HG02588 (cell line): ENCODE measurements around the gene MAN1B1.
"Not testable (repeated sequence)": the region's sequence is repeated elsewhere in the genome, so short reads cannot be mapped to it uniquely, and the experiment has no call there.

Experiments
- ATAC-seq: cut with Tn5 transposase; IDR thresholded peaks from one replicate; pipeline ENCODE4 v1.9.1; 2021; ENCODE audit warnings: mild to moderate bottlenecking, moderate library complexity; ENCODE audit not compliant: unreplicated experiment

MAN1B1 gene

DNA sequence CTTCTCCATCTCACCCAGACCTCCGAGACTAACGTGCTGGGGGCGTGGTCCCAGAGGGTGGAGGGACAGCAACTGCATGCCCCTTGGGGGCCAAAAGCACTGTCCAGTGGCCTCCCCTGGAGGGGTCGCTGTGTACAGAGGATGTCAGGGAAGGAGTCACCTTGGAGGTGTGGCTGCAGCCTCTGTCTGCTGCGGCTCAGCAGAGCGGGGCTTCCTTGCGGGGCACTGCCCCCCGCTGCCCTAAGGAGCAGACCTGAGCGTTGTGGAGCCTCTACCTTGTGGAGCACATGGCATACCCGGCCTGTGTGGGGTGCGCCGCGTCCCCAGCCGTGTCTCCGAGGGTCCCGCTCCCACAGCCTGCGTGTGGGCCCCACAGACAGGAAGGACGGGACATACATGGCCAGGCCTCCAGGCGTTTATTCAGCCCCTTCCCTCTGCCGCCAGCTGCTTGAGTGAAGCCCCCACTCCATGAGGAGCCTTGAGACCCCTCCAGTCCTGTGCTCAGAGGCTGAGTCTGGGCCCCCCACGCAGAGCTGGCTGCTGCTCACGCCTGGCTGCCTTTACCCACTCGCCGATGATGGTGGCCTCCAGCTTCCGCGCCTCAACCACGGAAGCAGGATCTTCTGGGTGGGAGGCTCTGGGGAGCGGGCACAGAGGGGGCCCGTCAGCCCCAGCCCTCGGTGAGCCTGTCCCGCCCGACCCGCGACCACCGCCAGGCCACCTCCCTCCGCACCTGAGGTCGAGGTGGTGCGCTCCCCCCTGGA lies 23.5 kb downstream of the MAN1B1 start:
- ATAC-seq, result no peak

DNA sequence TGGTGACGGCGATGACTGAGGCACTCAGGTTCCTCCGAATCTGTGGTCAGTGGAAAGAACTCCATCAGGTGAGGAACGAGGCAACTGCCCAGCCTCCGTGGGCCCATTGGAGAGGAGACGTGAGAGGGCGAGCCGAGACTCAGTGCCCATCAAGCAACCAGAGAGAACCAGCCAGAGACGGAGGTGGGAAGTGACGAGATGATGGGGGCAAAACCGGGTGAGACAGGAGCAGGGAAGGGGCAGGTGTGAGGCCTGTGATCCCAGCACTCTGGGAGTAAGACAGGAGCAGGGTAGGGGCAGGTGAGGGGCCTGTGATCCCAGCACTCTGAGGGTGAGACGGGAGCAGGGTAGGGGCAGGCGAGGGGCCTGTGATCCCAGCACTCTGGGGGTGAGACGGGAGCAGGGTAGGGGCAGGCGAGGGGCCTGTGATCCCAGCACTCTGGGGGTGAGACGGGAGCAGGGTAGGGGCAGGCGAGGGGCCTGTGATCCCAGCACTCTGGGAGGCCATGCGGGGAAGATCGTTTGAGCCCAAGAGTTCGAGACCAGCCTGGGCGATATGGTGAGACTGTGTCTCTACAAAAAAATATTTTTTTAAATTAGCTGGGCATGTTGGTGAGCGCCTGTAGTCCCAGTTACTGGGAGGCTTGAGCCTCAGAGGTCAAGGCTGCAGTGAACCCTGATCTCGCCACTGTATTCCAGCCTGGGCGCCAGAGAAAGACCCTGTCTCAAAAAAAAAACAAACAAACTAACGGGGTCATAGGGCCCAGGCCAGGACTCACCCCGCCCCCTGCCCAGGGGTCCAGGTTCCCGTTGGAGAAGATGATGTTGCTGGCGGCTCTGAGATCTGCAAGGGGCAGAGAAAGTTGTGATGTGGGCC lies 24.4 kb downstream of the MAN1B1 start:
- ATAC-seq, result no peak

DNA sequence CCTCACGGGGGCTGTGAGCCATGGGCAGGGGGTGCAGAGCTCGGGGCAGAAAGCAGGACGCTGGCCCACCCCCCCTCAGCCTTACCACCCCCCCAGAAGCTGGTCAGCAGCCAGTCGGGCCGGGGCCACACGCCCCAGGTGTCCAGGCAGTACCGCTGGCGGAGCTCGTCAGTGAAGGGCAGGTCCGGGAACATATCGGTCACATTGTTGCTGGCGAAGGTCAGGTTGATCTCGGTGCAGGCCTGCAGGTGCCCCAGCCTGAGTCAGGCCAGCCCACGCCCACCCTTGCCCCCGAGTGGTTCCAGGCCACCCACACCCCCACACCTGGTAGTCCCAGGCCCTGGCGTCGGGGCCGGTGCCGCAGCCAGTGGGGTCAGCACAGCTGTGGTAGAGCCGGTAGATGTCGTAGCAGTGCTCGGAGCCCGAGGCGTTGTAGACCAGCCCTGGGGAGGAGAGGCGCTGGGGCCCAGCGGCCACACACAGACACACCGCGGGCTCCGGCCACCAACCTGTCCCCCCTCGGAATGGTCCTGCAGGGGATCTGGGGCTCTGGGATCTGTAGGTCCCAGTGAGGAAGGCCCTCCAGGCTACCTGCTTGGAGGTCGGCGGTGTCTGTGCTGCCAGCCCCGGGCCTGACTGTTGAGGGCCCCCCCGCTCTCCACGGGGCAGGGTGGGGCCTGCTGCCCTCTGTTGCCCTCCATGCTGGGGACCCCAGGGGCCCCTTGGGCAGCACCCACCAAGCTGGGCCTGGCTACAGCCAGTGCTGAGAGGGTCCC lies 25.2 kb downstream of the MAN1B1 start:
- no peak for ATAC-seq

DNA sequence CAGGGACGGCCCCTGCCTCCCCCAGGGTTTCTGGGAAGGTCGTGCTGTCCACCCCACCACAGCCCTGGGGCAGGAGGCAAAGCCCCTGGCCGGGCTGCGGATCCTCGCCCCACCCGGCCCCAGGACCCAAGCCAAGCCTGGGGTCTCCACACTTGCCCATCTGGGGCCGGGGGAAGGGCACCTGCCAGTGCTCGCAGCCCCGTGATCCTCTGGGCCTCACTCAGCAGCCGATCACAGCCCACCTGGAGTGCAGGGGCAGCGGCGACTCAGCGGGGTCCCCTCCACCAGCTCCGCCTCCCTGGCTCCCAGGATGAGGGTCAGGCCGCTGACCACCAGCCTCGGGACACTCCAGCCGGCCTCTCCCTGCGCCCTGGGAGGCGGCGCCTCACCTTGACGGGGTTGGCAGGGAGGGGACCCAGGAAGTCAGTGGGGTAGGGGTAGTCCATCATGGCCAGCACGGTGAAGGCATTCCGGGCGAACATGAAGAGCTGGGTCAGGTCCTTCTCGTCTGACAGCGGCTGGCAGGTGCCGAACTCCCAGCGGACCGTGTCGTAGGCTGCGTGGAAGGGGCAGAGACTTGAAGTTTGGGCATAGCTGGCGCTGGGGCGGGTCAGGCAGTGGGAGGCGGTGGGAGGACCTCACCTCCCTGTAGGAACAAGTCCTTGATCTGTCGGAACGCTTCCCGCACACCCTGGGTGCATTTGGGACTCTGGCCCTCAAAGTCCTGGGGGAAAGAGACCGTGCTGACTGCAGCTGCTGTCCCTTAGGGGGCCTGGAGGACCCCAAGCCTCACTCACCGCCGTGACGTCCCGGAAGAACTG lies 26.0 kb downstream of the MAN1B1 start:
- ATAC-seq, result no peak

DNA sequence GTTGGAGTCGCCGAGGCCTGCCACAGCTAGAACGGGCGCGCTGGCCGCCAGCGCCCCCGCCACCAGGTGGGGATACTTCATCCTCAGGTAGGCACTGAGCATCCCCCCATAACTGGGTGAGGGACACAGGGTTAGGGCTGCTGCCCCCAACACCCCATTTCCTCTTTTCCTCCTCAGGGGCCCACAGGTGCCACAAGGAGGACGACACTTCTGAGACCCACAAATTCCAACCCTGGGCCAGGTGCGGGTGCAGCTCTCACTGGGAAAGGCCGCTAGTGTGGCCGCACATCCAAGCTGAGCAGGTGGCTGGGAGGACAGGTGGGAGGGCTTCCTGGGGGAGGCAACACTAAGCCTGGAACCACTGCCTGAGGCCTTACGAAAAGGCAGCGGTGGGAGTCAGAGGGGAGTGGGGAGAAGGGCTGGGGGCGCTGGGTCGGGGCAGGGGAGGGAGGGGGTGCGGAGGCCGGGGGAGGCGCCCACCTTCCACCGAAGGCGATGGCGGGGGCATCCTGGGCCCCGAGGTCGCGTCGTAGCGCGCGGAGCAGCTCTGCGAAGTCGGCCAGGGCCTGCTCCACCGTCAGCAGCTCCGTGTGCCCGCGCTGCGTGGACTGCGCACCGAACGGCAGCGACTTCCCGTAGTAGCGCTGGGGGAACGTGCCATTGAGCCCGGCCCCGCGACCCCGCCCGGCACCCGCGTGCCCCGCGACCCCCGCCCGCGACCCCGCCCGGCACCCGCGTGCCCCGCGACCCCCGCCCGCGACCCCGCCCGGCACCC lies 26.8 kb downstream of the MAN1B1 start:
- ATAC-seq, result no peak

DNA sequence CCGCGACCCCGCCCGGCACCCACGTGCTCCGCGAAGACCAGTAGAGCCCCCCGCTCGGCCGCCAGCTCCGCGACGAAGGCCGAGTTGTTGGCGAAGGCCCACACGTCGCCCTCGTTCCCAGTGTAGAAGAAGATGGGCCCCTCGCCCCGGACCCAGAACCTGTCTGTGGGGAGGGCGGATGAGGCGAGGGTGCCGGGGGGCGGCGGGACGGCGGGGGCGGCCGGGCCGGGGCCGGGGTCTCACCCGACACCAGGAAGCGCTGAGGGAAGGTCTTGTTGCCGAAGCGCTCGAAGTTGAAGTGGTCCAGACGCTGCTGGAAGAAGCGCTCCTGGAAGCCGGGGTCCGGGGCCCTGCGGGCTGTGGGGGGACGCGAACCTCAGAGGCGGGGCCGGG lies 27.4 kb downstream of the MAN1B1 start:
- no peak for ATAC-seq

DNA sequence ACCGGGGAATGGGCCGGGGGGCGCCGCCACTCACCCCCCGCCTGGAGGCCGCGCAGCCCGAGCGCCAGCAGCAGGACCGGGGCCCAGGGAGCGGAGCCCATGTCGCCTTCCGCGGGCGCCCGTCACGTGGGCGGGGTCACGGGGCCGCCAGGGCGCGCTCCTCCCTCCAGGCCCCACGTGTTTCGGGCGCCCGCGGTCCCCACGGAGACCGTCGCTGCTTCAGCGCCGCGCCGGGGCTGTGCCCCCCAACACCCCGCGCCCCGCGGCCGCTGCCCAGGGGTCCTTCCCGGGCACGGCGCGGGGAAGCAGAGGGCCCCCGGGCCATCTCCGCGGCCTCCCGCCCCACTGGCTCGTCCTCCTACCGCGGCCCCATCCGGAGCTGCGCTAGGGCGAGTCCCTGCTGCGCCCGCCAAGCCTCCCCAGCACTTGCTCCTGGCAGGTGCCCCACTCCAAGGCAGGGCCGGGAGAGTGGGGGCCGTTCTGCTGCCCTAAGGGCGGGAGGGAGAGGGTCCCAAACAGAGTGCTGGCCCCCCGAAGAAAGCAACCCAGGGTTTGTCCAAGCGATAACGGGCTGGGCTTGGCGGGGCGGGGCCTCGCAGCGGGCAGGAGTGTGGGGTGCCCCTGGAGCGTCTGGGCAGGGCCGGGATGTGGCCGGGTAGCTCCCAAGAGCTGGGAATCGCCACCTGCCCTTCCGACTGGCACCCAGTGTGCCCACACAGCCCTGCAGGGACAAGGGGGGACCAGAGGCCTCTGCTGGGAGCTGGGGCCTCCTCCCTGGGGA lies 28.0 kb downstream of the MAN1B1 start, which contains the start of gene DPP7:
Gene DPP7, minus strand, starts transcription at position 121 of the 781 bp plus-strand sequence. Its CDS starts 20 bp downstream, at position 101.
- ATAC-seq, result peak; percentile 59

DNA sequence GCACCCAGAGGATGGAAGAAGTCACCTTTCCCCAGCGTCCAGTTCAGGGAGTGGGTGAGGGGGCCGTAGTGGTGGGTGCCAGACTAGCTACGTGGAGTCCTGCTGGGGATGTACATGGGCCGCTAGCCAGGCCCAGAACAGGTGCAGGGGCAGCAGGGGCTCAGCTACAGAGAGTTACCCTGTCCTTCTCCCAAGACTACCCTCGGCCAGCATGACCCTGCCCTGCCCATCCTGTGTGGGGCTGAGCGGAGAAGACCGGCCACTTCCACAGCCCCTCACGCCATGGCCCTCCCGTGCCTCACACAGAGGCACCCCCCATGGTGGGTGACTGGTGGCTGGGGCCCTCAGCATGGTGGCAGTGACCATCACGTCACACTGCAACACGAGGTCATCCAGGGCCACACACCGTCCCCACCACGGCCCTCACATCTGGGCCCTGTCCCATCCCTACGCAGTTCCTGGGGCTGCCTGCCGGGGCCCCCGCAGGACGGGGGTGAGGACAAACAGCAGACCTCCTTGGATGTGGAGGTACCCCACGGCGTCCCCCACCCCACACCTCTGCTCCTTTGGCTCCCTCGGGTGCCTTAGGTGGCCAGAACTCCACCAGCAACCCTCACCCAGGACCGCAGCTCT lies 28.7 kb downstream of the MAN1B1 start:
- no peak for ATAC-seq

DNA sequence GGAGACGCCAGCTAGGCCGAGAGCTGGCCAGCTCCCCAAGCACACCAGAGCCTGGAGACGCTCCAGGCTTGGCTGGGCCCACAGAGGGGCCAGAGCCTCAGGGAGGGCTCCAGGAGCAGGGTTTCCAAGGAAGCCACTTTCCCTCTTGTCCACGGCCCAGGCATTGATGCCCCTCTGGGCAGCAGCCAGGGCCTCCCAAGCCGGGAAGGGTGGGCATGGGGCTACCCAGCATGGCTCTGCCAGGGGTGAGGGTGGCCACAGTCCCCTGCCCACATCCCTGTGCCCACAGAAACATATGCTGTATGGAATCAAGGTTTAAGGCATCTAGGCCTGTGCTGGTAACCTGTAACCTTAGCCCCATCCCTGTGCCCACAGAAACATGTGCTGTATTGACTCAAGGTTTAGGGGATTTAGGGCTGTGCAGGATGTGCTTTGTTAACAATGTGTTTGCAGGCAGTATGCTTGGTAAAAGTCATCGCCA lies 29.3 kb downstream of the MAN1B1 start:
- ATAC-seq, result no peak

DNA sequence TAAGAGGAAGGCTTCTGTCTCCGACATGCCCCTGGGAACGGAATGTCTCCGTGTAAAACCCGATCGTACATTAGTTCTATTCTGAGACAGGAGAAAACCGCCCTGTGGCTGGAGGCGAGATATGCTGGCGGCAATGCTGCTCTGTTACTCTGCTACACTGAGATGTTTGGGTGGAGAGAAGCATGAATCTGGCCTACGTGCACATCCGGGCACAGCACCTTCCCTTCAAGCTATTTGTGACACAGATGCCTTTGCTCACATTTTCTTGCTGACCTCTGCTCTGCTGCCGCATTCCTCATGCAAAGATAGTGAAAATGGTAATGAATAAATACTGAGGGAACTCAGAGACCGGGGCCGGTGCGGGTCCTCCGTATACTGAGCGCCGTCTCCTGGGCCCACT lies 29.9 kb downstream of the MAN1B1 start:
- ATAC-seq, result no peak

DNA sequence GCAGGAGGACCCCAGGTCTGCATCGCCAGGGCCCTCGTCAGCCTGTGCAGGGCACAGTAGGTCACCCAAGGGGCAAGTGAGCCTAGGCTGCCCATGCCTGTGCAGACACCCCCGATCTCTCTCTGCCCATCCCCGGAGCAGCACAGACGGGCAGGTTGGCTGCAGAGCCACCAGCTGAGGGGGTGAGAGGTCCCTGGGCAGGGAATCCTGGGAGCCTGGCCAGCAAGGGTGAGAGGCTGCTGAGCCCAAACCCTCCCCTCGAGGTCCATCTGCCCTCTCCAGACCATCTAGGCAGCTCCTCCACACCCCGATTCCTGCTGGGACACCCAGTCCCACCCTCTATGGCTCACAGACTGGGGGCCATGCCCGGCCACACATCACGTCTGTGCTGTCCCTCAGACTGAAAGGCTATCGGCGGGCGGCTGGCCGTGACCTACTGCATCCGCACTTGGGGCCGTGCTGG lies 30.5 kb downstream of the MAN1B1 start:
- no peak for ATAC-seq

DNA sequence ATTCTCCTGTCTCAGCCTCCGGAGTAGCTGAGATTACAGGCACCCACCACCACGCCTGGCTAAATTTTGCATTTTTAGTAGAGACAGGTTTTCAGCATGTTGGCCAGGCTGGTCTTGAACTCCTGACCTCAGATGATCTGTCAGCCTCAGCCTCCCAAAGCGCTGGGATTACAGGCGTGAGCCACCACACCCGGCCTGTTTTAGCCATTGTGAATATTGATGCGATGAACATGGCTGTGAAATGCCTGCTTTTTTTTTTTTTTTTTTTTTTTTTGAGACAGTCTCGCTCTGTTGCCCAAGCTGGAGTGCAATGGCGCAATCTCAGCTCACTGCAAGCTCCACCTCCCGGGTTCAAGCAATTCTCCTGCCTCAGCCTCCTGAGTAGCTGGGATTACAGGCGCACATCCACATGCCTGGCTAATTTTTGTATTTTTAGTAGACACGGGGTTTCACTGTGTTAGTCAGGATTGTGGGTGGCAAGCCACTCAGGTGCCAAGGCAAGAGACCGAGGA lies 31.4 kb downstream of the MAN1B1 start:
- not testable (repeated sequence) for ATAC-seq

DNA sequence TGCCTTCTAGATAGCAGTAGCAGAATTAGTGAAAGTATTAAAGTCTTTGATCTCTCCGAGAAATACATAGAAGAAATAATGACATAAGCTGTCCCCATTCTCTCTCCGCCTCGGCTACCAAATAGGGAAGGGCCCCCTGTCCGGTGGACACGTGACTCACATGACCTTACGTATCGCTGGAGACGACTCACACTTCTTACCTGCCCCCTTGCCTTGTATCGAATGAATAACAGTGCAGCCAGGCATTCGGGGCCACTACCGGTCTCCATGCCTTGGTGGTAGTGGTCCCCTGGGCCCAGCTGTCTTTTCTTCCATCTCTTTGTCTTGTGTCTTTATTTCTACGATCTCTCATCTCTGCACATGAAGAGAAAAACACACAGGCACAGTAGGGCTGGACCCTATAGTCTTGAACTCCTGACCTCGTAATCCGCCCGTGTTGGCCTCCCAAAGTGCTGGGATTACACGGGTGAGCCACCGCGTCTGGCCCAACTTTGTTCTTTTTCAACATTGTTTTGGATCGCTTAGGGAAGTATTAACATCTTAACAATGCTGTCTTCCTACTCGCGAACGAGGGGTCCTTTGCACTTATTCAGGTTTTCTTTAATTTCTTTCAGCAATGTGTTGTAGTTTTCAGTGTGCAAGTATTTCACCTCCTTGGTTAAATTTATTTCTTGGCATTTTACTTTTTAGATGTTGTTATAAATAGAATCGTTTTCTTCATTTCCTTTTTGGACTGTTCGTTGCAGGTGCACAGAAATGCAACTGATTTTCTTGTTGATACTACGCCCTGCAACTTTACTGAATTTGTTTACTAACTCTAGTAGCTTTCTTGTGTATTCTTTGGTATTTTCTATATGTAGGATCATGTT lies 35.4 kb downstream of the MAN1B1 start:
- not testable (repeated sequence) for ATAC-seq

DNA sequence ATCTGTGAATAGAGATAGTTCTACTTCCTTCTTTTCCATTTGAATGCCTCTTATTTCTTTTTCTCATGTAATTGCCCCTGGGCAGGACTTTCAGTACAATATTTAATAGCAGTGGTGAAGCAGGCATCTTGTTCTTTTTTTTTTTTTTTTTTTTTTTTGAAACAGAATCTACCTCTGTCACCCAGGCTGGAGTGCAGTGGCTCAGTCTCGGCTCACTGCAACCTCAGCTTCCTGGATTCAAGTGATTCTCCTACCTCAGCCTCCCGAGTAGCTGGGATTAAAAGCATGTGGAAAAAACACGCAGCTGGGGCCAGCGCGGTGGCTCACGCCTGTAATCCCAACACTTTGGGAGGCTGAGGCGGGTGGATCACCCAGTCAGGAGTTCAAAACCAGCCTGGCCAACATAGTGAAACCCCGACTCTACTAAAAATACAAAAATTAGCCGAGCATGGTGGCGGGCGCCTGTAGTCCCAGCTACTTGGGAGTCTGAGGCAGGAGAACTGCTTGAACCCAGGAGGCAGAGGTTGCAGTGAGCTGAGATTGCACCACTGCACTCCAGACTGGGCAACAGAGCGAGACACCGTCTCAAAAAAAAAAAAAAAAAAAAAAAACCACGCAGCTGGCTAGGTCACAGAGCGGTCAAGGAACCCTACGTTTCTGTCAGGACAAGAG lies 36.1 kb downstream of the MAN1B1 start:
- ATAC-seq, result not testable (repeated sequence)

DNA sequence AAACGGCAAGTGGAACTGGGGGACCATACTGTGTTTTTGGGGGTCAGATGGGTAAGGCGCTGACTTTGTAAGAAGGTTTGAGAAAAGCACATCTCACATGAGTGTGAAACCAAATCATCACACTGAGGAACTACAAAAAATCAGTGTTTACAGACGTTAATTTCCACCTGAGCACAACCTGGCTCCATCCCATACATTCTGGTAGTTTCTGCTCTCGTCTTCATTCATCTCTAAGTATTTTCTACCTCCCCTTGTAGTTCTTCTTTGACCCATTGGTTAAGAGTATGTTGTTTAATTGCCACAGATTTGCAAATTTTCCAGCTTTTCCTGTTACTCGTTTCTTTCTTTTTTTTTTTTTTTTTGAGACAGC lies 36.7 kb downstream of the MAN1B1 start:
- ATAC-seq, result no peak

DNA sequence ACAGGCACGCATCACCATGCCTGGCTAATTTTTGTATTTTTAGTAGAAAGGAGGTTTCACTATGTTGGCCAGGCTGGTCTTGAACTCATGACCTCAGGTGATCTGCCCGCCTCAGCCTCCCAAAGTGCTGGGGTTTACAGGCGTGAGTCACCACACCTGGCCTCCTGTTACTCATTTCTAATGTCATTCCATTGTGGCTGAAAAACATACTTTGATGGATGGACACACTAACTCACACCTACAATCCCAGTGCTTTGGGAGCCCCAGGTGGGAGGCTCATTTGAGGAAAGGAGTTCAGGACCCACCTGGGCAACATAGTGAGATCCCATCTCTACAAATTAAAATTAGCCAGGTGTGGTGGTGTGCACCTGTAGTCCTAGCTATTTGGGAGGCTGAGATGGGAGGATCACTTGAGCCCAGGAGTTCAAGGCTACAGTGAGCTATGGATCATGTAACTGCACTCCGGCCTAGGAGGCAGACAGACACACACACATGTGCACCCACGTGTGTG lies 37.2 kb downstream of the MAN1B1 start:
- ATAC-seq, result not testable (repeated sequence)
